HL-60 (cell line): ENCODE data around the gene PCP2. TPM values are rescaled to one million over a fixed set of nuclear protein-coding genes. Genes with fewer than 3 reads are reported as not detected.

Source experiments
- DNase-seq, 2 experiments: peaks; one replicate each; pipeline ENCODE4 v3.0.0-alpha.2; 2010 to 2020; ENCODE audit warnings: low read depth in 1 of 2, low spot score in 1 of 2
- H3K27ac ChIP-seq: fragments of 250-450 bp; sonication (Bioruptor Pico); replicated peaks from 2 replicates; pipeline ENCODE4 v1.5.1; 2020; ENCODE audit warnings: mild to moderate bottlenecking, moderate library complexity
- H3K27me3 ChIP-seq: fragments of 250-450 bp; sonication (Bioruptor Pico); 2 replicates; pipeline ENCODE4 v1.5.1; 2021; ENCODE audit warnings: mild to moderate bottlenecking, moderate library complexity; ENCODE audit not compliant: insufficient read depth, poor library complexity, severe bottlenecking
- H3K4me3 ChIP-seq: replicated peaks from 2 replicates; pipeline ENCODE4 v1.5.1; 2011; ENCODE audit warnings: mild to moderate bottlenecking, control low read depth, low read length; ENCODE audit not compliant: insufficient read depth
- GABPA ChIP-seq: IDR thresholded peaks from 2 replicates; pipeline ENCODE4 v1.6.1; 2012; ENCODE audit warnings: low read depth
- POLR2AphosphoS5 ChIP-seq: IDR thresholded peaks from 2 replicates; pipeline ENCODE4 v1.6.1; 2012; ENCODE audit warnings: low read depth
- SPI1 ChIP-seq: IDR thresholded peaks from 2 replicates; pipeline ENCODE4 v1.6.1; 2012; ENCODE audit warnings: low read depth, mild to moderate bottlenecking, borderline replicate concordance
- microRNA-seq: library from miRNA; unstranded; fragments of <30 nt; microRNA quantifications from one replicate; pipeline ENCODE4, GENCODE V29; 2018
- TF ChIP-seq, protein P1 (sequence below): IDR thresholded peaks from 2 replicates; pipeline ENCODE4 v1.6.1; 2012; ENCODE audit warnings: low read depth; ENCODE audit not compliant: insufficient replicate concordance
- TF ChIP-seq, protein P2 (sequence below): IDR thresholded peaks from one replicate; pipeline ENCODE4 v1.5.1; 2011; ENCODE audit warnings: low read length, control low read depth, inconsistent platforms; ENCODE audit not compliant: insufficient read depth

PCP2 gene

DNA sequence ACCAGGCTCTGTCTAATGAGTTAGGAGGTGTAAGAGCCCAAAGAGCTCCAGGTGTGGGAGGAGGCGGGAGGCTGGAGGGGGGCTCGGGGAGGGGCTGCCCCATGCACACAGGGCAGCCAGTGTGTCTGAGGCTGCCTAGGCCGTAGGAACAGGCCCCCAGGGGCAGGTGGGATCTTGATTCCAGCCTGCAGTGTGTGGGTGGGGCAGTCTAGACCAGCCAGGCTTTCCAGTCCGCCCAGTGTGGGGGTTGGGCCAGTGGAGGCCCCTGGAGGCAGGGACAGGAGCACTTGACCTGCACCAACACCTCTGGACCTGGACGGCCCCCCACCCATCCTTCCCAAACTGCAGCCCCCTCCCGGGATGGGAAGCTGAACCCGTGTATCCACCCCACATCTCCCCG lies 43.3 kb downstream of the PCP2 start:
- no peak overlapping the region for H3K27ac ChIP-seq
- no peak overlapping the region for H3K4me3 ChIP-seq
- TF ChIP-seq SPI1 (no peak), GABPA (no peak), POLR2AphosphoS5 (no peak)
- TF ChIP-seq, protein P1, sequence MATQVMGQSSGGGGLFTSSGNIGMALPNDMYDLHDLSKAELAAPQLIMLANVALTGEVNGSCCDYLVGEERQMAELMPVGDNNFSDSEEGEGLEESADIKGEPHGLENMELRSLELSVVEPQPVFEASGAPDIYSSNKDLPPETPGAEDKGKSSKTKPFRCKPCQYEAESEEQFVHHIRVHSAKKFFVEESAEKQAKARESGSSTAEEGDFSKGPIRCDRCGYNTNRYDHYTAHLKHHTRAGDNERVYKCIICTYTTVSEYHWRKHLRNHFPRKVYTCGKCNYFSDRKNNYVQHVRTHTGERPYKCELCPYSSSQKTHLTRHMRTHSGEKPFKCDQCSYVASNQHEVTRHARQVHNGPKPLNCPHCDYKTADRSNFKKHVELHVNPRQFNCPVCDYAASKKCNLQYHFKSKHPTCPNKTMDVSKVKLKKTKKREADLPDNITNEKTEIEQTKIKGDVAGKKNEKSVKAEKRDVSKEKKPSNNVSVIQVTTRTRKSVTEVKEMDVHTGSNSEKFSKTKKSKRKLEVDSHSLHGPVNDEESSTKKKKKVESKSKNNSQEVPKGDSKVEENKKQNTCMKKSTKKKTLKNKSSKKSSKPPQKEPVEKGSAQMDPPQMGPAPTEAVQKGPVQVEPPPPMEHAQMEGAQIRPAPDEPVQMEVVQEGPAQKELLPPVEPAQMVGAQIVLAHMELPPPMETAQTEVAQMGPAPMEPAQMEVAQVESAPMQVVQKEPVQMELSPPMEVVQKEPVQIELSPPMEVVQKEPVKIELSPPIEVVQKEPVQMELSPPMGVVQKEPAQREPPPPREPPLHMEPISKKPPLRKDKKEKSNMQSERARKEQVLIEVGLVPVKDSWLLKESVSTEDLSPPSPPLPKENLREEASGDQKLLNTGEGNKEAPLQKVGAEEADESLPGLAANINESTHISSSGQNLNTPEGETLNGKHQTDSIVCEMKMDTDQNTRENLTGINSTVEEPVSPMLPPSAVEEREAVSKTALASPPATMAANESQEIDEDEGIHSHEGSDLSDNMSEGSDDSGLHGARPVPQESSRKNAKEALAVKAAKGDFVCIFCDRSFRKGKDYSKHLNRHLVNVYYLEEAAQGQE, result no peak
- TF ChIP-seq, protein P2, sequence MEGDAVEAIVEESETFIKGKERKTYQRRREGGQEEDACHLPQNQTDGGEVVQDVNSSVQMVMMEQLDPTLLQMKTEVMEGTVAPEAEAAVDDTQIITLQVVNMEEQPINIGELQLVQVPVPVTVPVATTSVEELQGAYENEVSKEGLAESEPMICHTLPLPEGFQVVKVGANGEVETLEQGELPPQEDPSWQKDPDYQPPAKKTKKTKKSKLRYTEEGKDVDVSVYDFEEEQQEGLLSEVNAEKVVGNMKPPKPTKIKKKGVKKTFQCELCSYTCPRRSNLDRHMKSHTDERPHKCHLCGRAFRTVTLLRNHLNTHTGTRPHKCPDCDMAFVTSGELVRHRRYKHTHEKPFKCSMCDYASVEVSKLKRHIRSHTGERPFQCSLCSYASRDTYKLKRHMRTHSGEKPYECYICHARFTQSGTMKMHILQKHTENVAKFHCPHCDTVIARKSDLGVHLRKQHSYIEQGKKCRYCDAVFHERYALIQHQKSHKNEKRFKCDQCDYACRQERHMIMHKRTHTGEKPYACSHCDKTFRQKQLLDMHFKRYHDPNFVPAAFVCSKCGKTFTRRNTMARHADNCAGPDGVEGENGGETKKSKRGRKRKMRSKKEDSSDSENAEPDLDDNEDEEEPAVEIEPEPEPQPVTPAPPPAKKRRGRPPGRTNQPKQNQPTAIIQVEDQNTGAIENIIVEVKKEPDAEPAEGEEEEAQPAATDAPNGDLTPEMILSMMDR, result no peak
- H3K27me3 ChIP-seq, result peaks cover 15% of the 10 kb centered on the region
- DNase-seq, result no peak

DNA sequence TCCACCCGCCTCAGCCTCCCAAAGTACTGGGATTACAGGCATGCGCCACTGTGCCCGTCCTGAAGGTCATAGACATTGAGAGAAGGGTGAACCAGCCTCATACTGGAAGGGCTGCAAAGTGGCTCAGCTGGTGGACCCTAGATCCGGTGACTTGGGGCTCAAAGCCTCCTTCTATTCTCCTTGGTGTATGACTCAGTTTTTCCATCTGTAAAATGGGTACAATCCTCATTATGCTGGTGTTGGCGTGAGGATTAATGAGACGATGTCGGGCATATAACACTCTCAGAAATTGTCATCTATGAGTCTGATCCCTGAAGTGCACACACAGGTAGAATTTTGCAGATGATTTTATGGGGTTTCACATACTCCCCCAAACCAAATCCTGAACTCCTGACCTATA lies 43.7 kb downstream of the PCP2 start:
- no peak for TF ChIP-seq POLR2AphosphoS5
- no peak for TF ChIP-seq SPI1
- no peak overlapping the region for H3K4me3 ChIP-seq
- H3K27me3 ChIP-seq, result peaks cover 11% of the 10 kb centered on the region
- DNase-seq, result no peak
- H3K27ac ChIP-seq, result no peak overlapping the region

DNA sequence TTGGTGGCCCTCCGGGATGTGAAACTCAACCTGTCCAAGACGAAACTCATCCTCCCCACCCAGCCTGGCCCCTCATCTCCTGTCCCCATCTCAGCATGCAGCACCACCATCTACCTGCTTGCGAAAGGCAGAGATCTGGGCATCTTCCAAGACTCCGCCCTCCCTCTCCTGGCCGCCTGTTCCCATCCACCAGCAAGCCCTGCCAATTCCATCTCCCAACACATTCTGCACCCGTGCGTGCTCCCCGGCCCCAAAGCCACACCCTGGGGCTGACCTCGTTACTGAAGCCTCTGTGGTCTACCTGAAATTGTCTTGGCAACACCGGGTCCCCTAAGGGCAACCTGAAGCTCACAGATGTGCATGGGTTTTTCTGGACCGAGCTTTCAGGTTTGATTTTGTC lies 51.1 kb downstream of the PCP2 start:
- Histone ChIP-seq H3K27me3 (no peaks in the 10 kb centered on the region), H3K4me3 (no peak overlapping the region), H3K27ac (no peak overlapping the region)
- TF ChIP-seq POLR2AphosphoS5 (no peak), GABPA (no peak)
- TF ChIP-seq, protein P2, result no peak
- TF ChIP-seq, protein P1, result no peak
- no peak for DNase-seq

Small RNA genes within 50 kb of the gene (microRNA-seq; reads per million reads assigned to microRNA genes)
- gene MIR6792, result not detected
